NCI-H1694 treated with DMSO at 0.1 percent for 48 hours (cell line): ENCODE measurements around the gene MYADML2.

Experiments
- DNase-seq: peaks from one replicate; lab custom pipeline; 2025; lab: John Stamatoyannopoulos, UW

Gene MYADML2

GRCh38 chr17:81899514-81900166, 47.4 kb downstream of the MYADML2 start:
- no peak for DNase-seq

GRCh38 chr17:81898885-81899284, 48.1 kb downstream of the MYADML2 start:
- DNase-seq: no peak

GRCh38 chr17:81898029-81898866, 48.8 kb downstream of the MYADML2 start:
- DNase-seq: no peak

GRCh38 chr17:81895400-81895799, 51.6 kb downstream of the MYADML2 start:
- DNase-seq: no peak

- DNase-seq: no peak
Observed at GRCh38 chr17:81891303-81891552, 55.8 kb downstream of the MYADML2 start.

GRCh38 chr17:81890447-81891302, 56.4 kb downstream of the MYADML2 start:
- DNase-seq: no peak
